GM21825 (cell line): Measurements from ENCODE around the gene JAG2.

ENCODE experiments used
- ATAC-seq: cut with Tn5 transposase; IDR thresholded peaks from one replicate; pipeline ENCODE4 v1.9.1; 2021; ENCODE audit warnings: mild to moderate bottlenecking, moderate library complexity; ENCODE audit not compliant: unreplicated experiment

The JAG2 gene

GRCh38 chr14:105095236-105095805, 73.3 kb downstream of the JAG2 start:
- no peak for ATAC-seq

GRCh38 chr14:105094193-105094907, 74.2 kb downstream of the JAG2 start:
- no peak for ATAC-seq

GRCh38 chr14:105093431-105094192, 75.0 kb downstream of the JAG2 start:
- ATAC-seq, result no peak

GRCh38 chr14:105093038-105093430, 75.5 kb downstream of the JAG2 start:
- no peak for ATAC-seq

- ATAC-seq, result no peak
Measured at GRCh38 chr14:105092171-105093037, 76.2 kb downstream of the JAG2 start.

DNA sequence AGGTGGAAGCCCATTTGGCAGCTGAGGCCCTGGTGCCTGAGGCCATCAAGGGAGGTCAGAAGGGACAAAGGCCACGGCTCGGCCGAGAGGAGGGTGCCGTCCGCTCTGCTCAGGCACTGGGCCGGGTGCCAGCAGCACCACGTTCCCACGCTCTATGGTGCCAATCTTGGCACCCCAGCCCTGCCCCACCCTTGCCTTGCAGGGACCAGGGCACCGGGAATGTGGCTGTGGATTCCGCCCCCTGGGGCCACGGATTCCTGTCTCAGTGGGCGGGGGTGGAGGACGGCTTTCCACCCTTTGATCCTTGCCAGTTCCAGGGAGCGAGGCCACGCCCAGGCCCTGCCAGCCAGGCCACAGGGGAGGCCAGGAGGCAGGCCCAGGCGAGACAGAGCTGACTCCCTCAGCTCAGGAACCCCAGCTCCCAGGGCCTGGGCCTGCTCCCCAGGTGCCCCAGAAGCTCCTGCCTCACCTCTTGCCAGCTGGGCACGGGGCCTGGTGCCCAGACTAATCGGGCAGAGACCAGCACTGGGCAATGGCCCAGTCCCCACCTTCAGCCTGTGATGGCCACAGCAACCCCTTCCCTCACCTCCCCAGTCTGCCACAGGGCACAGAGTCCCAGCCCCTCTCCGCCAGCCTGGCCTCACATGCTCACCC, 76.9 kb downstream of the JAG2 start:
- no peak for ATAC-seq

GRCh38 chr14:105091054-105091516, 77.5 kb downstream of the JAG2 start:
- no peak for ATAC-seq
